GM12878 (cell line): ENCODE results near the gene VSX2. TPM values are rescaled to one million over a fixed set of nuclear protein-coding genes. Genes with fewer than 3 reads are reported as not detected.

Source experiments
- ATAC-seq: fragments of 200-7000 bp; cut with Tn5 transposase; 3 replicates; pipeline ENCODE4 v1.9.1; 2020; ENCODE audit warnings: mild to moderate bottlenecking, moderate library complexity
- BruUV-seq: library from RNA; stranded (reverse); fragments of 400-500 nt; replicated peaks from 2 replicates; lab custom pipeline; 2021; lab: Mats Ljungman, UMichigan
- CTCF ChIA-PET: fragments of 300-600 bp; sonication (Branson Sonifier 250); formaldehyde crosslinking; extraction: SDS; loops from one replicate; lab custom pipeline; 2021; ENCODE audit warnings: inconsistent platforms; lab: Yijun Ruan, JAX
- POLR2A ChIA-PET: fragments of 350-600 bp; formaldehyde crosslinking; extraction: SDS; loops from one replicate; lab custom pipeline; 2021; ENCODE audit warnings: inconsistent platforms; lab: Charles Lee
- RAD21 ChIA-PET: fragments of 300-600 bp; sonication (Branson Sonifier 250); formaldehyde crosslinking; loops from one replicate; lab custom pipeline; 2023; ENCODE audit warnings: antibody characterized with exemption; ENCODE audit not compliant: unreplicated experiment; lab: Charles Lee
- SMC1A ChIA-PET: fragments of 300-600 bp; sonication (Branson Sonifier 250); formaldehyde crosslinking; loops from one replicate; lab custom pipeline; 2023; ENCODE audit not compliant: unreplicated experiment, uncharacterized antibody; lab: Charles Lee
- DNase-seq: peaks from one replicate; pipeline ENCODE4 v3.0.0-alpha.2; 2011; ENCODE audit warnings: low read depth, low spot score
- FAIRE-seq: peaks from 3 replicates; lab custom pipeline; 2011; peaks lifted over from hg19 to GRCh38; lab: Jason Lieb, UNC
- H2AFZ ChIP-seq: 2 replicates; pipeline ENCODE4 v1.6.0; 2011; ENCODE audit warnings: low read depth, low read length, control low read depth; ENCODE audit not compliant: control insufficient read depth
- H3K27ac ChIP-seq: 2 replicates; pipeline ENCODE4 v1.5.1; 2011; ENCODE audit warnings: control low read depth; ENCODE audit not compliant: control insufficient read depth, insufficient read depth
- H3K27me3 ChIP-seq, 2 experiments: replicated peaks in 1 of 2; 2 replicates each; pipeline versions ENCODE4 v1.6.0 to v1.6.1; 2011; ENCODE audit warnings: low read length in 1 of 2; ENCODE audit not compliant: control insufficient read depth in 2 of 2, insufficient read depth in 2 of 2
- H3K36me3 ChIP-seq, 2 experiments: 2 replicates each; pipeline ENCODE4 v1.5.1; 2011; ENCODE audit warnings: low read length in 1 of 2; ENCODE audit not compliant: control insufficient read depth in 2 of 2, insufficient read depth in 2 of 2
- H3K4me1 ChIP-seq: 2 replicates; pipeline ENCODE4 v1.6.1; 2011; ENCODE audit warnings: mild to moderate bottlenecking, low read length, moderate library complexity, mixed read lengths; ENCODE audit not compliant: control insufficient read depth, insufficient read depth
- H3K4me2 ChIP-seq: 2 replicates; pipeline ENCODE4 v1.6.0; 2011; ENCODE audit warnings: control low read depth; ENCODE audit not compliant: control insufficient read depth, insufficient read depth
- H3K4me3 ChIP-seq: fragments of 200-600 bp; sonication (generic); 2 replicates; pipeline ENCODE4 v1.5.1; 2016
- H3K79me2 ChIP-seq: 2 replicates; pipeline ENCODE4 v1.6.0; 2011; ENCODE audit warnings: low read length; ENCODE audit not compliant: control insufficient read depth, insufficient read depth
- H3K9ac ChIP-seq: 2 replicates; pipeline ENCODE4 v1.8.0; 2011; ENCODE audit warnings: low read length, control low read depth, mixed read lengths; ENCODE audit not compliant: control insufficient read depth, insufficient read depth
- H3K9me3 ChIP-seq: replicated peaks from 3 replicates; pipeline ENCODE4 v1.5.1; 2011; ENCODE audit warnings: mild to moderate bottlenecking, low read length; ENCODE audit not compliant: control insufficient read depth, insufficient read depth
- H4K20me1 ChIP-seq: 2 replicates; pipeline ENCODE4 v1.6.0; 2011; ENCODE audit not compliant: control insufficient read depth, insufficient read depth
- CUX1 ChIP-seq: IDR thresholded peaks from 2 replicates; pipeline ENCODE4 v1.6.1; 2012; ENCODE audit warnings: improper control_type of control experiment, low read depth, low read length; ENCODE audit not compliant: insufficient replicate concordance
- E4F1 ChIP-seq: fragments of 450-650 bp; IDR thresholded peaks from 2 replicates; pipeline ENCODE4 v1.6.1; 2018; ENCODE audit warnings: borderline replicate concordance, mild to moderate bottlenecking; ENCODE audit not compliant: partially characterized antibody
- SKIL ChIP-seq: fragments of 450-650 bp; IDR thresholded peaks from 2 replicates; pipeline ENCODE4 v1.6.1; 2017; ENCODE audit warnings: mild to moderate bottlenecking, low read depth, inconsistent platforms; ENCODE audit not compliant: poor library complexity, severe bottlenecking
- ZNF592 ChIP-seq: fragments of 450-650 bp; IDR thresholded peaks from 2 replicates; pipeline ENCODE4 v1.6.1; 2017; ENCODE audit warnings: mild to moderate bottlenecking, moderate library complexity
- WGBS: methylation state at CpG from one replicate; pipeline ENCODE4 v1.1.6; 2016; ENCODE audit warnings: low lambda C conversion rate; ENCODE audit not compliant: insufficient replicate concordance, insufficient coverage; ENCODE audit errors: missing lambda C conversion rate; 5-methylcytosine and 5-hydroxymethylcytosine counted together
- in situ Hi-C: fragments of 300-500 bp; cut with MboI; formaldehyde crosslinking; loops from 9 replicates; pipeline ENCODE4 v1.14.3; 2018; ENCODE audit warnings: mixed read lengths
- intact Hi-C: fragments of 100-400 bp; cut with micrococcal nuclease; formaldehyde crosslinking; loops from one replicate; pipeline ENCODE4 v1.14.2; 2022; ENCODE audit not compliant: unreplicated experiment
- polyA plus RNA-seq, 11 experiments: library from polyadenylated mRNA; depleted of rRNA in 4 of 11; unstranded in 6 of 11; stranded (reverse) in 5 of 11; fragments of >200 nt; fragmentation: Nextera tagmentation in 4 of 11; fragmentation: Illumina TruSeq in 1 of 11; extraction: Ambion mirVana in 4 of 11; extraction: Trizol in 1 of 11; gene quantifications; 1 replicate in 1 of 11; 2 replicates in 10 of 11; pipeline versions ENCODE4 v1.2.1 to v1.2.3, GENCODE V29; 2011 to 2016; ENCODE audit warnings: inconsistent platforms in 2 of 11, missing spikeins in 2 of 11, low read depth in 1 of 11
- total RNA-seq, 4 experiments: library from RNA; depleted of rRNA in 3 of 4; stranded (reverse); fragments of >200 nt in 3 of 4; fragmentation: Illumina TruSeq in 1 of 4; extraction: Trizol in 1 of 4; gene quantifications; 2 replicates each; pipeline versions ENCODE4 v1.2.1 to v1.2.3, GENCODE V29; 2013 to 2021

VSX2 gene
- total and polyA plus RNA-seq, 10 of the 15 experiments (the other 5 are each of a cell fraction or from before 2014, with no cell fraction given), result 0.04 to 0.05 TPM; not detected in 8

- no peak overlapping the region for H3K9ac ChIP-seq
- ChIA-PET SMC1A (no interaction called here), CTCF (no interaction called here), POLR2A (no interaction called here), RAD21 (no interaction called here)
- peaks cover 21 to 38% of the 10 kb centered on the region in 2 experiments for H3K27me3 ChIP-seq
- ATAC-seq (no peak), FAIRE-seq (no peak), DNase-seq (no peak)
- no peak overlapping the region for H3K27ac ChIP-seq
- H3K4me3 ChIP-seq, result no peak overlapping the region
- no TSS peak for BruUV-seq
- no peak overlapping the region for H3K4me2 ChIP-seq
- intact Hi-C loops, result no loop called here
- H3K9me3 ChIP-seq, result no peaks in the 10 kb centered on the region
- H3K4me1 ChIP-seq, result no peaks in the 10 kb centered on the region
- H4K20me1 ChIP-seq, result no peaks in the 10 kb centered on the region
- H2AFZ ChIP-seq, result no peak overlapping the region
- H3K79me2 ChIP-seq, result no peaks in the 10 kb centered on the region
- 3% methylated on average over 4 of the region's 4 CpGs for WGBS
- in situ Hi-C loops, result no loop called here
- H3K36me3 ChIP-seq, result no peaks in the 10 kb centered on the region
- TF ChIP-seq CUX1 (no peak), E4F1 (no peak), ZNF592 (no peak), SKIL (no peak)
Measured at GRCh38 chr14:74242780-74243042, 3.5 kb downstream of the VSX2 start.
